ENCODE measurements around the gene GCSAML.
"Not testable (repeated sequence)": the region's sequence is repeated elsewhere in the genome, so short reads cannot be mapped to it uniquely, and the experiment has no call there.

The GCSAML gene

GRCh38 chr1:247548769-247549182 is at the start of gene GCSAML:
Gene GCSAML (plus strand): TSS chr1:247549134. CDS start chr1:247549192, 58 bp downstream.
- no peak for DNase-seq (ENCODE audit: low read depth)

- no peak for DNase-seq (ENCODE audit: low read depth)
These were observed 48.1 kb upstream of the GCSAML start for GRCh38 chr1:247500865-247501264.

GRCh38 chr1:247506831-247507230 is 42.1 kb upstream of the GCSAML start:
- no peak for DNase-seq (ENCODE audit: low read depth)

GRCh38 chr1:247517795-247518612 is 30.9 kb upstream of the GCSAML start:
- DNase-seq (ENCODE audit: low read depth) = no peak

GRCh38 chr1:247518613-247518891 is 30.4 kb upstream of the GCSAML start:
- DNase-seq (ENCODE audit: low read depth) = no peak

GRCh38 chr1:247521886-247522285 is 27.0 kb upstream of the GCSAML start:
- DNase-seq (ENCODE audit: low read depth) = not testable (repeated sequence)

- no peak for DNase-seq (ENCODE audit: low read depth)
These were observed 20.0 kb upstream of the GCSAML start for GRCh38 chr1:247528812-247529474.

- no peak for DNase-seq (ENCODE audit: low read depth)
These were observed 19.1 kb upstream of the GCSAML start for GRCh38 chr1:247529771-247530355.

GRCh38 chr1:247530785-247531184 is 18.1 kb upstream of the GCSAML start:
- DNase-seq (ENCODE audit: low read depth) = no peak

GRCh38 chr1:247531937-247532336 is 17.0 kb upstream of the GCSAML start:
- DNase-seq (ENCODE audit: low read depth) = no peak

GRCh38 chr1:247535402-247535801 is 13.5 kb upstream of the GCSAML start:
- no peak for DNase-seq (ENCODE audit: low read depth)

- no peak for DNase-seq (ENCODE audit: low read depth)
These were observed 12.6 kb upstream of the GCSAML start, which contains the start of gene OR2C3 for GRCh38 chr1:247536340-247536739. Gene OR2C3 (minus strand): TSS chr1:247536440. CDS start chr1:247532511, 3,929 bp downstream.

GRCh38 chr1:247538561-247538960 is 10.4 kb upstream of the GCSAML start:
- no peak for DNase-seq (ENCODE audit: low read depth)

- DNase-seq (ENCODE audit: low read depth) = no peak
These were observed 9.7 kb upstream of the GCSAML start for GRCh38 chr1:247539215-247539614.

GRCh38 chr1:247540581-247540980 is 8.4 kb upstream of the GCSAML start:
- DNase-seq (ENCODE audit: low read depth) = no peak

GRCh38 chr1:247542811-247543210 is 6.1 kb upstream of the GCSAML start:
- DNase-seq (ENCODE audit: low read depth) = no peak

- DNase-seq (ENCODE audit: low read depth) = no peak
These were observed 842 bp upstream of the GCSAML start for GRCh38 chr1:247548092-247548491.

GRCh38 chr1:247551721-247552120 is 2.8 kb downstream of the GCSAML start:
- DNase-seq (ENCODE audit: low read depth) = no peak

- DNase-seq (ENCODE audit: low read depth) = no peak
These were observed 3.3 kb downstream of the GCSAML start for GRCh38 chr1:247552231-247552630.

GRCh38 chr1:247557926-247558674 is 9.2 kb downstream of the GCSAML start:
- DNase-seq (ENCODE audit: low read depth) = no peak

GRCh38 chr1:247561711-247562110 is 12.8 kb downstream of the GCSAML start:
- no peak for DNase-seq (ENCODE audit: low read depth)

- DNase-seq (ENCODE audit: low read depth) = no peak
These were observed 13.3 kb downstream of the GCSAML start for GRCh38 chr1:247562198-247562597.
